ENCODE data around the gene VSIG10. TPM values are rescaled to one million over a fixed set of nuclear protein-coding genes. Genes with fewer than 3 reads are reported as not detected.

The VSIG10 gene
- total RNA-seq, 1 experiment from 2014 or later, result 97.4 TPM

DNA sequence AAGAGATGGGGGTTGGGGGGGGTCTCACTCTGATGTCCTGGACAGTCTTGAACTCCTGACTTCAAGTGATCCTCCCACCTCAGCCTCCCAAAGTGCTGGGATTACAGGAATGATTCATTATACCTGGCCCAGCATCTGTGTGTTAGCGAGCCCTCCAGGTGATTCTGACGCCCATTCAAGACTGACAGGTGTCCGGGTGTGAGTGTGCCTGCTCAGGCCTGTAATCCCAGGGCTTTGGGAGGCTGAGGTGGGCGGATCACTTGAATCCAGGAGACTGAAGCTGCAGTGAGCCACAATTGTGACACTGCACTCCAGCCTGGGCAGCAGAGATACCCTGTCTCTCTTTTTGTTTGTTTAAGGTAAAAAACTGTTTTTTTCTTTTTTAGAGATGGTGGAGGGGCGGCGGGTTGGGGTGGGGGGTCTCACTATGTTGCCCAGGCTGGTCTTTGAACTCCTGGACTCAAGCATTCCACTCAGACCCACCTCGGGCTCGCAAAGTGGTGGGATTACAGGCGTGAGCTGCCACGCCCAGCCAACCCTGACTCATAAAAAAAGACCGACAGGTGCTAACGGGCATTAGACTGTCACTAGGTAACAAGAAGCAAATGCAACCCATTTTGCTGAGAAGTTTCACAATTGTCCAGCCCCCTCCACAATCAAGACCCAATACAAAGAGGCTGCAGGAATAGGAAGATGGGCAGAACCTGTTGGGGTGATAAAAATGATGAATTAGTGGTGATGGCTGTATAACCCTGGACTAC lies 4.7 kb downstream of the VSIG10 start:
- no peak overlapping the region for H2AK5ac ChIP-seq (ENCODE audit: insufficient read length, low read length)
- Mint-ChIP-seq H3K36me3 (ENCODE audit: insufficient read depth in 1 of 3, low read depth in 3 of 3) (peaks cover 18 to 48% (median 18%) of the 10 kb centered on the region in 3 experiments), H3K27ac (0 out of 7 replicates have a peak overlapping the region, but pooled peaks of 1 of the 3 experiments have one; percentile 47), H3K4me1 (peaks cover 20 to 21% of the 10 kb centered on the region in 2 experiments), H3K27me3 (ENCODE audit: low read depth) (no peaks in the 10 kb centered on the region), H3K9me3 (no peaks in the 10 kb centered on the region), H3K4me3 (no peak overlapping the region)
- peaks cover 7% of the 10 kb centered on the region; the same call in 1 of the 2 replicates for H3K4me1 ChIP-seq (ENCODE audit: insufficient read depth, low read length)
- TF ChIP-seq, protein P1, sequence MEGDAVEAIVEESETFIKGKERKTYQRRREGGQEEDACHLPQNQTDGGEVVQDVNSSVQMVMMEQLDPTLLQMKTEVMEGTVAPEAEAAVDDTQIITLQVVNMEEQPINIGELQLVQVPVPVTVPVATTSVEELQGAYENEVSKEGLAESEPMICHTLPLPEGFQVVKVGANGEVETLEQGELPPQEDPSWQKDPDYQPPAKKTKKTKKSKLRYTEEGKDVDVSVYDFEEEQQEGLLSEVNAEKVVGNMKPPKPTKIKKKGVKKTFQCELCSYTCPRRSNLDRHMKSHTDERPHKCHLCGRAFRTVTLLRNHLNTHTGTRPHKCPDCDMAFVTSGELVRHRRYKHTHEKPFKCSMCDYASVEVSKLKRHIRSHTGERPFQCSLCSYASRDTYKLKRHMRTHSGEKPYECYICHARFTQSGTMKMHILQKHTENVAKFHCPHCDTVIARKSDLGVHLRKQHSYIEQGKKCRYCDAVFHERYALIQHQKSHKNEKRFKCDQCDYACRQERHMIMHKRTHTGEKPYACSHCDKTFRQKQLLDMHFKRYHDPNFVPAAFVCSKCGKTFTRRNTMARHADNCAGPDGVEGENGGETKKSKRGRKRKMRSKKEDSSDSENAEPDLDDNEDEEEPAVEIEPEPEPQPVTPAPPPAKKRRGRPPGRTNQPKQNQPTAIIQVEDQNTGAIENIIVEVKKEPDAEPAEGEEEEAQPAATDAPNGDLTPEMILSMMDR (conservative IDR thresholded peaks at IDR 0.05), result no peak
- H3K56ac ChIP-seq (ENCODE audit: insufficient read length, low read depth, low read length), result no peak overlapping the region
- no peak overlapping the region for H2BK12ac ChIP-seq (ENCODE audit: insufficient read length, low read depth, low read length)
- no CpG with 5 or more reads among the region's 12 CpGs for WGBS (ENCODE audit: extremely low coverage, insufficient read length, low lambda C conversion rate)
- H3K27me3 ChIP-seq (ENCODE audit: insufficient read depth, low read length), result no peaks in the 10 kb centered on the region
- H4K8ac ChIP-seq (replicated peaks; ENCODE audit: insufficient read length, low read depth, low read length), result no peak overlapping the region
- peaks cover 9% of the 10 kb centered on the region for H3K79me1 ChIP-seq (ENCODE audit: insufficient read depth, low read depth, low read length, poor library complexity, severe bottlenecking)
- no peak overlapping the region for H3K4me2 ChIP-seq (ENCODE audit: insufficient read depth, insufficient read length, low read length)
- no peak overlapping the region for H2BK20ac ChIP-seq (ENCODE audit: low read depth, low read length, poor library complexity, severe bottlenecking)
- H4K20me1 ChIP-seq (ENCODE audit: control insufficient read depth, insufficient read depth, insufficient read length), result no peaks in the 10 kb centered on the region
- no peak overlapping the region for H2BK5ac ChIP-seq (ENCODE audit: insufficient read length, low read length)
- H3K4ac ChIP-seq (ENCODE audit: low read depth, low read length), result no peak overlapping the region
- no peak for DNase-seq
- no peak overlapping the region for H3K9ac ChIP-seq (ENCODE audit: extremely low read depth, insufficient read length, low read length)
- H4K5ac ChIP-seq (ENCODE audit: insufficient read length, low read depth, low read length), result no peak overlapping the region
- no peak overlapping the region for H4K91ac ChIP-seq (ENCODE audit: insufficient read length, low read depth, low read length)
- peaks cover 10% of the 10 kb centered on the region; the same call in 1 of the 2 replicates for H3K79me2 ChIP-seq (ENCODE audit: insufficient read depth, low read length)
- peaks cover 6% of the 10 kb centered on the region for H3K23me2 ChIP-seq (ENCODE audit: insufficient read length, low read depth, low read length, poor library complexity, severe bottlenecking)
- no peak overlapping the region for H3T11ph ChIP-seq (ENCODE audit: low read length)
- H2BK15ac ChIP-seq (ENCODE audit: low read depth, low read length), result no peak overlapping the region
- no peak overlapping the region for H3K14ac ChIP-seq (ENCODE audit: insufficient read depth, low read length)
- H3K18ac ChIP-seq (ENCODE audit: insufficient read length, low read depth, low read length), result no peak overlapping the region
- no peaks in the 10 kb centered on the region for H3K9me3 ChIP-seq (ENCODE audit: control insufficient read depth, low read depth, low read length)
- H3K23ac ChIP-seq (ENCODE audit: insufficient read length, low read depth, low read length), result no peak overlapping the region
- H3K27ac ChIP-seq (ENCODE audit: insufficient read length, low read depth, low read length), result no peak overlapping the region
- no peak overlapping the region for H2BK120ac ChIP-seq (ENCODE audit: low read depth, low read length, poor library complexity, severe bottlenecking)
- no peak overlapping the region for H2AFZ ChIP-seq (ENCODE audit: low read length)

Data from H9 (cell line).